Naive thymus-derived CD4-positive, alpha-beta T cell (primary cell): Measurements from ENCODE around the gene TMEM214. TPM values are rescaled to one million over a fixed set of nuclear protein-coding genes. Genes with fewer than 3 reads are reported as not detected.
A peak's percentile ranks its signal among the peaks of the same experiment; 100 is the strongest.

Experiments
- ATAC-seq: fragments of 150-1000 bp; cut with Tn5 transposase; 2 replicates; pipeline ENCODE4 v1.10.0; 2021; ENCODE audit warnings: mild to moderate bottlenecking, moderate library complexity
- CTCF ChIA-PET: fragments of 350-600 bp; sonication (Branson Sonifier 250); formaldehyde crosslinking; loops from one replicate; lab custom pipeline; 2021; ENCODE audit warnings: antibody characterized with exemption; lab: Charles Lee
- POLR2A ChIA-PET: fragments of 350-600 bp; sonication (Branson Sonifier 250); formaldehyde crosslinking; loops from one replicate; lab custom pipeline; 2021; ENCODE audit warnings: antibody characterized with exemption, inconsistent platforms; lab: Charles Lee
- DNase-seq, 9 donors: peaks; one replicate each; pipeline versions ENCODE4 v3.0.0 to v3.0.0-alpha.2; 2020 to 2022; ENCODE audit warnings: mixed read lengths in 1 of 9
- H3K27ac ChIP-seq: one replicate; pipeline ENCODE4 v1.7.0; 2013; ENCODE audit warnings: mild to moderate bottlenecking, low read depth, low read length, moderate library complexity
- H3K27me3 ChIP-seq, 2 donors: one replicate each; pipeline ENCODE4 v1.7.0; 2013; ENCODE audit warnings: low read length in 2 of 2, mild to moderate bottlenecking in 2 of 2, moderate library complexity in 2 of 2; ENCODE audit not compliant: control insufficient read depth in 2 of 2, insufficient read depth in 2 of 2
- H3K36me3 ChIP-seq, 3 experiments: 1 replicate in 2 of 3; 2 replicates in 1 of 3; pipeline ENCODE4 v1.7.0; 2013; ENCODE audit warnings: low read length in 3 of 3, mild to moderate bottlenecking in 3 of 3, moderate library complexity in 1 of 3; ENCODE audit not compliant: insufficient read depth in 3 of 3, control insufficient read depth in 2 of 3
- H3K4me1 ChIP-seq, 2 donors: one replicate each; pipeline ENCODE4 v1.7.0; 2013; ENCODE audit warnings: low read length in 2 of 2, mild to moderate bottlenecking in 2 of 2, moderate library complexity in 1 of 2; ENCODE audit not compliant: control insufficient read depth in 2 of 2, insufficient read depth in 2 of 2
- H3K4me3 ChIP-seq: 2 replicates; pipeline ENCODE4 v1.7.0; 2013; ENCODE audit warnings: mild to moderate bottlenecking, low read length
- H3K9me3 ChIP-seq, 3 experiments: 1 replicate in 2 of 3; 2 replicates in 1 of 3; pipeline ENCODE4 v1.7.0; 2013; ENCODE audit warnings: low read length in 3 of 3; ENCODE audit not compliant: control insufficient read depth in 2 of 3
- H3K27ac Mint-ChIP-seq, 9 donors: one replicate each; pipeline ENCODE4 v1.8.0; 2020 to 2022; ENCODE audit warnings: mixed read lengths in 9 of 9, mild to moderate bottlenecking in 8 of 9, moderate library complexity in 5 of 9, inconsistent platforms in 2 of 9
- H3K27me3 Mint-ChIP-seq, 5 donors: one replicate each; pipeline ENCODE4 v1.8.0; 2021 to 2022; ENCODE audit warnings: mixed read lengths in 5 of 5, mild to moderate bottlenecking in 1 of 5
- H3K36me3 Mint-ChIP-seq, 5 donors: one replicate each; pipeline ENCODE4 v1.8.0; 2020 to 2022; ENCODE audit warnings: mixed read lengths in 5 of 5, mild to moderate bottlenecking in 3 of 5, inconsistent platforms in 1 of 5
- H3K4me1 Mint-ChIP-seq, 7 donors: one replicate each; pipeline ENCODE4 v1.8.0; 2020 to 2022; ENCODE audit warnings: mixed read lengths in 7 of 7, mild to moderate bottlenecking in 3 of 7, inconsistent platforms in 1 of 7
- H3K4me3 Mint-ChIP-seq, 10 donors: one replicate each; pipeline ENCODE4 v1.8.0; 2020 to 2022; ENCODE audit warnings: mild to moderate bottlenecking in 10 of 10, mixed read lengths in 10 of 10, moderate library complexity in 6 of 10, inconsistent platforms in 2 of 10
- H3K9me3 Mint-ChIP-seq, 11 donors: one replicate each; pipeline ENCODE4 v1.8.0; 2020 to 2022; ENCODE audit warnings: mixed read lengths in 11 of 11, mild to moderate bottlenecking in 4 of 11, inconsistent platforms in 1 of 11, moderate library complexity in 1 of 11
- intact Hi-C, 2 donors: fragments of 100-400 bp; cut with micrococcal nuclease; formaldehyde crosslinking; loops; one replicate each; pipeline ENCODE4 v1.15.1; 2023
- polyA plus RNA-seq, 2 donors: library from polyadenylated mRNA; unstranded; fragments of 300-500 nt; fragmentation: Illumina TruSeq; gene quantifications; one replicate each; pipeline ENCODE4 v1.2.3, GENCODE V29; 2021
- total RNA-seq, 6 experiments: library from RNA in 5 of 6; stranded (reverse) in 5 of 6; gene quantifications; 1 replicate in 5 of 6; 2 replicates in 1 of 6; pipeline ENCODE4 v1.2.3 and lab custom pipeline; 2021 to 2026

The TMEM214 gene
- total and polyA plus RNA-seq, 7 experiments from 2014 or later = 18.6 to 114 (median 41.7) TPM

GRCh38 chr2:27089111-27089954 lies 56.6 kb downstream of the TMEM214 start:
- CTCF ChIA-PET = interaction anchor here (0.7 to 1.8 kb wide), 2 partner anchors 190 to 1817 kb away, joined by 4 to 5 read pairs; no protein-coding TSS in a partner anchor
- peak overlapping the region in 1 of 9 donors; percentile 11 for H3K27ac Mint-ChIP-seq
- peaks cover 6 to 12% of the 10 kb centered on the region in 2 donors for H3K4me1 ChIP-seq

More at GRCh38 chr2:27089111-27089954, 56.6 kb downstream of the TMEM214 start:
- H3K9me3 ChIP-seq = no peaks in the 10 kb centered on the region
- DNase-seq (no peak), ATAC-seq (no peak)
- no peak overlapping the region for H3K4me3 ChIP-seq
- no peaks in the 10 kb centered on the region for H3K36me3 ChIP-seq
- no peaks in the 10 kb centered on the region for H3K9me3 Mint-ChIP-seq
- H3K27me3 Mint-ChIP-seq = no peaks in the 10 kb centered on the region
- H3K4me3 Mint-ChIP-seq = peak overlapping the region in 2 of 10 donors; percentile 19 to 46
- H3K27me3 ChIP-seq = no peaks in the 10 kb centered on the region
- H3K27ac ChIP-seq = no peak overlapping the region
- no peaks in the 10 kb centered on the region for H3K36me3 Mint-ChIP-seq
- peaks cover 7 to 39% (median 22%) of the 10 kb centered on the region in 7 donors for H3K4me1 Mint-ChIP-seq
- POLR2A ChIA-PET = interaction anchor here (11.1 to 12.0 kb wide), 2 partner anchors 16 to 35 kb away, joined by 106 to 134 read pairs; partner anchors contain the start of genes AGBL5 and OST4
- intact Hi-C loops = loop anchor here (5.0 to 10.0 kb wide), 3 partner anchors 173 to 395 kb away; partner anchors contain the start of genes CENPA (in 1 of the 2), IFT172 (in 1 of the 2) and SLC30A3 (in 1 of the 2)

Other genes with a start within 250 kb of the TMEM214 start
- 10 to 100 TPM in 1 of 5 experiments, under 1 TPM in 2, not detected in 2; 0.37 to 25.6 (median 0.73) TPM for gene CENPA, start 246.9 kb upstream of the TMEM214 start, total RNA-seq
- gene CENPA, start 246.9 kb upstream of the TMEM214 start, polyA plus RNA-seq = not detected
- gene DPYSL5, start 184.8 kb upstream of the TMEM214 start, total RNA-seq = not detected
- not detected for gene DPYSL5, start 184.8 kb upstream of the TMEM214 start, polyA plus RNA-seq
- 1 to 10 TPM; 1.8 to 6.0 (median 4.5) TPM for gene MAPRE3, start 62.3 kb upstream of the TMEM214 start, total RNA-seq
- gene MAPRE3, start 62.3 kb upstream of the TMEM214 start, polyA plus RNA-seq = 1 to 10 TPM; 1.9 to 2.6 TPM
- gene AGBL5, start 18.7 kb downstream of the TMEM214 start, total RNA-seq = 10 to 100 TPM in 4 of 5 experiments, 1 to 10 TPM in 1; 7.6 to 15.7 (median 12.4) TPM
- 10 to 100 TPM in 1 of 2 donors, 1 to 10 TPM in 1; 8.0 to 10.4 TPM for gene AGBL5, start 18.7 kb downstream of the TMEM214 start, polyA plus RNA-seq
- gene OST4, start 38.7 kb downstream of the TMEM214 start, total RNA-seq = 100 to 1,000 TPM; 241 to 398 (median 263) TPM
- 100 to 1,000 TPM; 747 to 884 TPM for gene OST4, start 38.7 kb downstream of the TMEM214 start, polyA plus RNA-seq
- gene EMILIN1, start 45.6 kb downstream of the TMEM214 start, total RNA-seq = 1 to 10 TPM in 1 of 5 experiments, under 1 TPM in 4; 0.35 to 1.4 (median 0.61) TPM
- gene EMILIN1, start 45.6 kb downstream of the TMEM214 start, polyA plus RNA-seq = 1 to 10 TPM in 1 of 2 donors, under 1 TPM in 1; 0.89 to 1.1 TPM
- 10 to 100 TPM in 1 of 5 experiments, 1 to 10 TPM in 4; 5.8 to 13.8 (median 6.2) TPM for gene KHK, start 53.8 kb downstream of the TMEM214 start, total RNA-seq
- 1 to 10 TPM; 7.6 to 8.8 TPM for gene KHK, start 53.8 kb downstream of the TMEM214 start, polyA plus RNA-seq
- gene CGREF1, start 86.2 kb downstream of the TMEM214 start, total RNA-seq = 1 to 10 TPM in 1 of 5 experiments, under 1 TPM in 3, not detected in 1; 0.34 to 3.5 (median 0.54) TPM
- gene CGREF1, start 86.2 kb downstream of the TMEM214 start, polyA plus RNA-seq = under 1 TPM; 0.45 to 0.50 TPM
- 1 to 10 TPM in 3 of 5 experiments, under 1 TPM in 2; 0.53 to 2.0 (median 1.5) TPM for gene ABHD1, start 90.8 kb downstream of the TMEM214 start, total RNA-seq
- under 1 TPM; 0.53 to 0.90 TPM for gene ABHD1, start 90.8 kb downstream of the TMEM214 start, polyA plus RNA-seq
- gene PREB, start 101.7 kb downstream of the TMEM214 start, total RNA-seq = 10 to 100 TPM; 25.4 to 72.3 (median 53.2) TPM
- 10 to 100 TPM; 47.0 to 71.9 TPM for gene PREB, start 101.7 kb downstream of the TMEM214 start, polyA plus RNA-seq
- gene PRR30, start 106.4 kb downstream of the TMEM214 start, total RNA-seq = not detected
- gene PRR30, start 106.4 kb downstream of the TMEM214 start, polyA plus RNA-seq = not detected
- not detected for gene TCF23, start 116.0 kb downstream of the TMEM214 start, total RNA-seq
- not detected for gene TCF23, start 116.0 kb downstream of the TMEM214 start, polyA plus RNA-seq
- gene ATRAID, start 179.1 kb downstream of the TMEM214 start, total RNA-seq = 100 to 1,000 TPM in 2 of 5 experiments, 10 to 100 TPM in 3; 71.0 to 113 (median 90.7) TPM
- 100 to 1,000 TPM; 320 to 391 TPM for gene ATRAID, start 179.1 kb downstream of the TMEM214 start, polyA plus RNA-seq
- gene SLC5A6, start 179.3 kb downstream of the TMEM214 start, total RNA-seq = 100 to 1,000 TPM in 1 of 5 experiments, 10 to 100 TPM in 4; 25.6 to 203 (median 44.3) TPM
- 10 to 100 TPM; 13.2 to 21.7 TPM for gene SLC5A6, start 179.3 kb downstream of the TMEM214 start, polyA plus RNA-seq
- 10 to 100 TPM; 34.4 to 65.7 (median 45.4) TPM for gene CAD, start 184.4 kb downstream of the TMEM214 start, total RNA-seq
- 10 to 100 TPM; 19.6 to 28.1 TPM for gene CAD, start 184.4 kb downstream of the TMEM214 start, polyA plus RNA-seq
- gene SLC30A3, start 230.1 kb downstream of the TMEM214 start, total RNA-seq = under 1 TPM in 1 of 5 experiments, not detected in 4; 0.29 TPM
- under 1 TPM in 1 of 2 donors, not detected in 1; 0.56 TPM for gene SLC30A3, start 230.1 kb downstream of the TMEM214 start, polyA plus RNA-seq
- not detected for gene DNAJC5G, start 242.5 kb downstream of the TMEM214 start, total RNA-seq
- gene DNAJC5G, start 242.5 kb downstream of the TMEM214 start, polyA plus RNA-seq = not detected
- gene TRIM54, start 249.5 kb downstream of the TMEM214 start, total RNA-seq = not detected
- not detected for gene TRIM54, start 249.5 kb downstream of the TMEM214 start, polyA plus RNA-seq